Astrocyte (in vitro differentiated cells and primary cell): Measurements from ENCODE around the gene SUN3. TPM values are rescaled to one million over a fixed set of nuclear protein-coding genes. Genes with fewer than 3 reads are reported as not detected.
"Not testable (repeated sequence)": the region's sequence is repeated elsewhere in the genome, so short reads cannot be mapped to it uniquely, and the experiment has no call there.

ENCODE experiments used
- DNase-seq: peaks from one replicate; pipeline ENCODE4 v3.0.0-alpha.2; 2010; ENCODE audit warnings: low read depth
- FAIRE-seq: peaks from 2 replicates; lab custom pipeline; 2011; peaks lifted over from hg19 to GRCh38; lab: Jason Lieb, UNC
- H2AFZ ChIP-seq: 2 replicates; pipeline ENCODE4 v1.6.0; 2012; ENCODE audit warnings: low read depth, low read length, inconsistent platforms
- H3K27ac ChIP-seq: 2 replicates; pipeline ENCODE4 v1.5.1; 2011; ENCODE audit warnings: low read depth, low read length, inconsistent platforms
- H3K27me3 ChIP-seq: 2 replicates; pipeline ENCODE4 v1.6.0; 2011; ENCODE audit warnings: low read length, inconsistent platforms; ENCODE audit not compliant: insufficient read depth
- H3K36me3 ChIP-seq: 2 replicates; pipeline ENCODE4 v1.5.1; 2011; ENCODE audit warnings: low read length, inconsistent platforms; ENCODE audit not compliant: insufficient read depth
- H3K4me1 ChIP-seq: 2 replicates; pipeline ENCODE4 v1.5.1; 2011; ENCODE audit warnings: low read length, inconsistent platforms; ENCODE audit not compliant: insufficient read depth
- H3K4me2 ChIP-seq: 2 replicates; pipeline ENCODE4 v1.6.0; 2012; ENCODE audit warnings: low read length, inconsistent platforms
- H3K4me3 ChIP-seq: 2 replicates; pipeline ENCODE4 v1.5.1; 2011; ENCODE audit warnings: low read depth, mild to moderate bottlenecking, low read length, inconsistent platforms; ENCODE audit not compliant: insufficient read depth
- H3K79me2 ChIP-seq: 2 replicates; pipeline ENCODE4 v1.6.0; 2012; ENCODE audit warnings: mild to moderate bottlenecking, low read length, inconsistent platforms; ENCODE audit not compliant: insufficient read depth
- H3K9ac ChIP-seq: 2 replicates; pipeline ENCODE4 v1.6.0; 2012; ENCODE audit warnings: mild to moderate bottlenecking, low read length, inconsistent platforms
- H3K9me3 ChIP-seq: 2 replicates; pipeline ENCODE4 v1.5.1; 2012; ENCODE audit warnings: low read depth, mild to moderate bottlenecking, low read length, inconsistent platforms; ENCODE audit not compliant: insufficient read depth
- H4K20me1 ChIP-seq: 2 replicates; pipeline ENCODE4 v1.6.0; 2012; ENCODE audit warnings: low read length, inconsistent platforms; ENCODE audit not compliant: insufficient read depth
- H3K27ac Mint-ChIP-seq: one replicate; pipeline ENCODE4 v1.8.0; 2021; ENCODE audit warnings: mild to moderate bottlenecking, mixed read lengths; ENCODE audit not compliant: unreplicated experiment
- H3K27me3 Mint-ChIP-seq: one replicate; pipeline ENCODE4 v1.8.0; 2021; ENCODE audit warnings: low read depth, mixed read lengths; ENCODE audit not compliant: unreplicated experiment
- H3K36me3 Mint-ChIP-seq: one replicate; pipeline ENCODE4 v1.8.0; 2021; ENCODE audit warnings: low read depth, mixed read lengths; ENCODE audit not compliant: unreplicated experiment
- H3K4me1 Mint-ChIP-seq: one replicate; pipeline ENCODE4 v1.8.0; 2021; ENCODE audit warnings: low read depth, mixed read lengths; ENCODE audit not compliant: unreplicated experiment
- H3K4me3 Mint-ChIP-seq: one replicate; pipeline ENCODE4 v1.8.0; 2021; ENCODE audit warnings: mild to moderate bottlenecking, moderate library complexity, mixed read lengths; ENCODE audit not compliant: unreplicated experiment
- H3K9me3 Mint-ChIP-seq: one replicate; pipeline ENCODE4 v1.8.0; 2021; ENCODE audit warnings: mild to moderate bottlenecking, mixed read lengths; ENCODE audit not compliant: unreplicated experiment
- CTCF ChIP-seq: IDR thresholded peaks from 2 replicates; pipeline ENCODE4 v1.5.1; 2011; ENCODE audit warnings: low read depth, mild to moderate bottlenecking, inconsistent platforms, low read length, moderate library complexity; ENCODE audit not compliant: insufficient read depth
- EZH2 ChIP-seq: IDR thresholded peaks from 2 replicates; pipeline ENCODE4 v1.6.1; 2012; ENCODE audit warnings: mild to moderate bottlenecking, low read length, inconsistent platforms; ENCODE audit not compliant: insufficient read depth
- total RNA-seq: library from RNA; stranded (reverse); gene quantifications from 2 replicates; pipeline ENCODE4 v1.2.1, GENCODE V29; 2021

The SUN3 gene
- total RNA-seq, 1 donor from 2014 or later, result not detected

DNA sequence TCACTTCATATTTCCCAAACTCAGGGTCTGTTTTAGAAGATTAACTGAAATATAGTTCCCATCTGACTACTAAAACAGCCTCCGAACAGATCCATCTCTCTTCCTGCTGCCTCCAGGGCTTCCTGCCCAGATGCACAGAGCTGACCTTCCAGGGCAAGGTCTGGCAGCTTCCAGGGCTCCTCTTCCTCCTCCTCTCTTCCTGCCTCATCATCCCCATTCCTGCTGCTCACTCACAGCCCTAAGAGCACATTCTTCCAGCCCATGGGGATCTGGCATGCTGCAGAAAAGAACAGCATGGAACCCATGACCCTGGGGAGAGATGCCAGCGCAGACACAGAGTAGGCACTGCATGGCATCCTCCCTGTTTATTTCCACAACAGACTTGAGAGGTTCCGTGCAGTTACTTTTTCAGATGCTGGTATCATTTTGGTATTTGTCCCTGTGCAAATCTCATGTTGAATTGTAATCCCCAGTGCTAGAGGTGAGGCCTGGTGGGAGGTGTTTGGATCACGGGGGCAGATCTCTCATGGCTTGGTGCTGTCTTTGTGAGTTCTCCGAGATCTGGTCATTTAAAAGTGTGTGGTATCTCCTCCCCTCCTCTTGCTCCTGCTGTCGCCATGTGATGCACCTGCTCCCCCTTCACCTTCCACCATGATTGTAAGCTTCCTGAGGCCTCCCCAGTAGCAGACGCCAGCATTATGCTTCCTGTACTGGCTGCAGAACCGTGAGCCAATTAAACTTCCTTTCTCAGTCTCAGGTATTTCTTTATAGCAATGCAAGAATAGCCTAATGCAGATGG is 85.0 kb downstream of the SUN3 start:
- H3K9ac ChIP-seq, result no peak overlapping the region
- no peaks in the 10 kb centered on the region for H3K9me3 ChIP-seq
- no peaks in the 10 kb centered on the region for H4K20me1 ChIP-seq
- H3K36me3 Mint-ChIP-seq, result no peaks in the 10 kb centered on the region
- H3K27ac ChIP-seq, result no peak overlapping the region
- H3K9me3 Mint-ChIP-seq, result no peaks in the 10 kb centered on the region
- no peaks in the 10 kb centered on the region for H3K27me3 ChIP-seq
- no peaks in the 10 kb centered on the region for H3K27me3 Mint-ChIP-seq
- DNase-seq (no peak), FAIRE-seq (no peak)
- H3K79me2 ChIP-seq, result no peaks in the 10 kb centered on the region
- no peak overlapping the region for H3K27ac Mint-ChIP-seq
- TF ChIP-seq CTCF (no peak), EZH2 (no peak)
- H3K4me2 ChIP-seq, result no peak overlapping the region
- H3K4me1 ChIP-seq, result peaks cover 21% of the 10 kb centered on the region
- no peaks in the 10 kb centered on the region for H3K36me3 ChIP-seq
- H3K4me1 Mint-ChIP-seq, result peaks cover 45% of the 10 kb centered on the region
- peak overlapping the region; percentile 27 for H2AFZ ChIP-seq
- H3K4me3 Mint-ChIP-seq, result no peak overlapping the region
- no peak overlapping the region for H3K4me3 ChIP-seq

- H3K9me3 ChIP-seq, H3K36me3 ChIP-seq, FAIRE-seq, H3K27ac ChIP-seq, H3K9ac ChIP-seq, H3K9me3 Mint-ChIP-seq, DNase-seq, H3K27ac Mint-ChIP-seq, H3K4me3 Mint-ChIP-seq, H3K27me3 ChIP-seq, H2AFZ ChIP-seq, H4K20me1 ChIP-seq, H3K36me3 Mint-ChIP-seq, H3K79me2 ChIP-seq, H3K4me3 ChIP-seq, H3K4me2 ChIP-seq, H3K27me3 Mint-ChIP-seq: not testable (repeated sequence)
- peaks cover 35% of the 10 kb centered on the region for H3K4me1 Mint-ChIP-seq
- peaks cover 21% of the 10 kb centered on the region for H3K4me1 ChIP-seq
Measured at GRCh38 chr7:47942651-47943050, 86.3 kb downstream of the SUN3 start.

DNA sequence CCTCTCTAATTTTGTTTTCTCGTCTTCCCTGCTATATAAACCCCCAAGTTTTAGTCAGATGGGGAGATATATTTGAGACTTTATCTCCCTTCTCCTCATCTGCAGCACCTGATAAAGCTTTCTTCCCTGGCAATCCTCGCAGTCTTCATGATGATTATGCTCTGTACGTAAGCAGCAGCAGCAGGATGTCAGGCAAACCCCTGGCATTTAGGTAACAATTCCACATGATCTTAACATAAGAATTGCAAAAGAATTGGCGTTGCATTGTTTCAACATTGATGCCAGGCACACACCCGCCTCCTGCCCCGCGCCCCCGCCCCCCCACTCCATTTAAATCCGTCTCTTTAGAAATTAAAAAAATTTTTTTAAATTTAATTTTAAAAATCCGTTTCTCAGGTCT is 86.8 kb downstream of the SUN3 start:
- Histone ChIP-seq H3K4me1 (peaks cover 21% of the 10 kb centered on the region), H3K9ac (peak overlapping the region; percentile 74), H3K4me3 (no peak overlapping the region), H2AFZ (no peak overlapping the region), H3K79me2 (no peaks in the 10 kb centered on the region), H3K4me2 (peak overlapping the region; percentile 70), H4K20me1 (no peaks in the 10 kb centered on the region), H3K27me3 (no peaks in the 10 kb centered on the region), H3K36me3 (no peaks in the 10 kb centered on the region), H3K27ac (peak overlapping the region; percentile 95), H3K9me3 (no peaks in the 10 kb centered on the region)
- Mint-ChIP-seq H3K9me3 (no peaks in the 10 kb centered on the region), H3K27ac (peak overlapping the region; percentile 93), H3K27me3 (no peaks in the 10 kb centered on the region), H3K4me1 (peaks cover 34% of the 10 kb centered on the region), H3K4me3 (no peak overlapping the region), H3K36me3 (no peaks in the 10 kb centered on the region)
- FAIRE-seq, result no peak
- peak; percentile 36 for DNase-seq
- TF ChIP-seq CTCF, result no peak
